ENCODE data around the gene MAPK8IP3.

The MAPK8IP3 gene

GRCh38 chr16:1778200-1779179, 72.5 kb downstream of the MAPK8IP3 start:
- ChIA-PET CTCF (interaction anchor here (0.6 to 0.7 kb wide), 2 partner anchors 19 to 133 kb away, joined by 3 read pairs; no protein-coding TSS in a partner anchor), POLR2A (interaction anchor here (0.6 to 1.1 kb wide), 2 partner anchors 13 to 23 kb away, joined by 3 to 4 read pairs; no protein-coding TSS in a partner anchor)
- peaks cover 5 to 29% (median 27%) of the 10 kb centered on the region in 4 experiments for H3K4me1 ChIP-seq (ENCODE audit: control extremely low read depth in 1 of 4, control insufficient read depth in 4 of 4, insufficient read depth in 4 of 4, low read length in 3 of 4)
- DNase-seq: no peak
- no peaks in the 10 kb centered on the region for H3K27me3 ChIP-seq (replicated peaks in 2 of 5; ENCODE audit: control insufficient read depth in 4 of 5, insufficient read depth in 5 of 5, low read length in 4 of 5)
- peaks cover 0 to 61% (median 42%) of the 10 kb centered on the region in 4 experiments for H3K36me3 ChIP-seq (ENCODE audit: control insufficient read depth in 4 of 4, insufficient read depth in 4 of 4, low read length in 3 of 4)
- no peak overlapping the region for H3K4me3 ChIP-seq (ENCODE audit: control insufficient read depth in 1 of 7, extremely low read depth in 1 of 7, insufficient read depth in 4 of 7, low read depth in 2 of 7, low read length in 6 of 7)
- no peaks in the 10 kb centered on the region for H3K9me3 ChIP-seq (ENCODE audit: control extremely low read depth in 1 of 5, control insufficient read depth in 4 of 5, insufficient read depth in 2 of 5, low read depth in 1 of 5, low read length in 4 of 5)
- no peak overlapping the region for H3K27ac ChIP-seq (ENCODE audit: insufficient read depth in 1 of 2, low read depth in 1 of 2, low read length in 2 of 2, poor library complexity in 1 of 2, severe bottlenecking in 2 of 2)
- WGBS (ENCODE audit: insufficient coverage): 96% methylated on average over 31 of the region's 34 CpGs

- peaks cover 5 to 28% (median 27%) of the 10 kb centered on the region in 4 experiments for H3K4me1 ChIP-seq (ENCODE audit: control extremely low read depth in 1 of 4, control insufficient read depth in 4 of 4, insufficient read depth in 4 of 4, low read length in 3 of 4)
- WGBS (ENCODE audit: insufficient coverage): 100% methylated on average over 6 of the region's 8 CpGs
- no peak for DNase-seq
- no peak overlapping the region for H3K4me3 ChIP-seq (ENCODE audit: control insufficient read depth in 1 of 7, extremely low read depth in 1 of 7, insufficient read depth in 4 of 7, low read depth in 2 of 7, low read length in 6 of 7)
- ChIA-PET CTCF (interaction anchor here (0.7 kb wide), 1 partner anchor 133 kb away, joined by 3 read pairs; no protein-coding TSS in a partner anchor), POLR2A (no interaction called here)
- H3K27me3 ChIP-seq (replicated peaks in 2 of 5; ENCODE audit: control insufficient read depth in 4 of 5, insufficient read depth in 5 of 5, low read length in 4 of 5): no peaks in the 10 kb centered on the region
- H3K27ac ChIP-seq (ENCODE audit: insufficient read depth in 1 of 2, low read depth in 1 of 2, low read length in 2 of 2, poor library complexity in 1 of 2, severe bottlenecking in 2 of 2): no peak overlapping the region
- peaks cover 0 to 61% (median 42%) of the 10 kb centered on the region in 4 experiments for H3K36me3 ChIP-seq (ENCODE audit: control insufficient read depth in 4 of 4, insufficient read depth in 4 of 4, low read length in 3 of 4)
- H3K9me3 ChIP-seq (ENCODE audit: control extremely low read depth in 1 of 5, control insufficient read depth in 4 of 5, insufficient read depth in 2 of 5, low read depth in 1 of 5, low read length in 4 of 5): no peaks in the 10 kb centered on the region
Observed at GRCh38 chr16:1779234-1779701, 73.3 kb downstream of the MAPK8IP3 start.

DNA sequence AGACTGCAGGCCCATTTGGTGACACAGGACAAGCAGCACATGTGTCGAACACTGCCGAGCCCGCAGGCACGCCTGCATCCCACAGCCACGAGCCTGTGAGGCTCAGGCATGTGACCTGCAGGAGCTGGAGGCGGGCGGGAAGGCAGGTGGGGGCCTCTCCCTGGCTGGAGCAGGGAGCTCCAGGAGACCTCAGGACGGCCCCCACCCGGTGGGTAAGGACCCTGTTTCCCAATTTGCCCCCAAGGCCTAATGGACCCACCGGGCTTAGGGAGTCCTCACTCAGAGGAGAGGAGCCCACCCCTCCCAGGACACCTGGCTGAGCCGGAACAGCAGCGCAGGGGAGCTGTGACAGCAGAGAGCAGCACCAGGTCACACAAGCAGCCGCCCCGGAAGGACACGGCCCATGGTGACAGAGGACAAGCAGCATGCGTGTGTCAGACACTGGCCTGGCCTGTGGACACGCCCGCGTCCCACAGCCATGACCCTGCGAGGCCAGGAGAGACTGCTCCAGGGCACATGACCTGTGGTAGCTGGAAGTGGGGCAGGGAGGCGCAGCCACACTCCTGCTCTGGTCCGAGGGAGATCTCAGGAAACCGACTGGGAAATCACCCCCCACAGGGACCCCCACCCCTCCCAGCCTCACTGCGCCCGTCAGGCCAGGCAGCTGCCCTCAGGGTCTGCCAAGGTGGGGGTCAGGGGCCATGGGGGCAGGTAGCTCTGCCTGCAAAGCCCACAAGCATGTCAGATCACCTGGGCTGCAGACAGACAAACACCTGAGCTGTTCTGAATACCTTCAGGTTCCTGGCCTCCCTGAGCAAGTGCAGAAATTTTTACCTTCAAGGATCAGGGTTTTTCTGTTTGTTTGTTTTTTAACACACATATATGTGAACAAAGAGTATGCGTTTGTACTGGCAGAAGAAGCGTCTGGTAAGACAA, 74.0 kb downstream of the MAPK8IP3 start:
- Histone ChIP-seq H3K27ac (ENCODE audit: insufficient read depth in 1 of 2, low read depth in 1 of 2, low read length in 2 of 2, poor library complexity in 1 of 2, severe bottlenecking in 2 of 2) (no peak overlapping the region), H3K9me3 (ENCODE audit: control extremely low read depth in 1 of 5, control insufficient read depth in 4 of 5, insufficient read depth in 2 of 5, low read depth in 1 of 5, low read length in 4 of 5) (no peaks in the 10 kb centered on the region), H3K4me3 (ENCODE audit: control insufficient read depth in 1 of 7, extremely low read depth in 1 of 7, insufficient read depth in 4 of 7, low read depth in 2 of 7, low read length in 6 of 7) (no peak overlapping the region), H3K4me1 (ENCODE audit: control extremely low read depth in 1 of 4, control insufficient read depth in 4 of 4, insufficient read depth in 4 of 4, low read length in 3 of 4) (peaks cover 0 to 22% (median 21%) of the 10 kb centered on the region in 4 experiments), H3K27me3 (replicated peaks in 2 of 5; ENCODE audit: control insufficient read depth in 4 of 5, insufficient read depth in 5 of 5, low read length in 4 of 5) (no peaks in the 10 kb centered on the region), H3K36me3 (ENCODE audit: control insufficient read depth in 4 of 4, insufficient read depth in 4 of 4, low read length in 3 of 4) (peaks cover 0 to 61% (median 39%) of the 10 kb centered on the region in 4 experiments)
- ChIA-PET POLR2A (no interaction called here), CTCF (interaction anchor here (0.9 kb wide), 1 partner anchor 20 kb away, joined by 3 read pairs; no protein-coding TSS in a partner anchor)
- WGBS (ENCODE audit: insufficient coverage): 96% methylated on average over 24 of the region's 27 CpGs
- DNase-seq: no peak

DNA sequence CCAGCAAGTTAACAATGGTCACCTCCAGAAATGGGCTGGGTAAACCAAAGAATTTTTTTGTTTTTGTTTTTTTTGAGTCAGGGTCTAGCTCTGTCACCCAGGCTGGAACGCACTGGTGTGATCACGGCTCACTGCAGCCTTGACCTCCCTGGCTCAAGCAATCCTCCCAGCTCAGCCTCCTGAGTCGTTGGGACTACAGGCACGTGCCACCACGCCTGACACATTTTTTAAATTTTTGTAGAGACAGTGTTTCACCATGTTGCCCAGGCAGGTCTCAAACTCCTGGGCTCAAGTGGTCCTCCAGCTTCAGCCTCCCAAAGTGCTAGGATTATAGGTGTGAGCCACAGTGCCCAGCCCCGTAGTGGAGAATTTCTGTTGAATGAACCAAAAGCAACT, 74.7 kb downstream of the MAPK8IP3 start:
- 97% methylated on average over 6 of the region's 6 CpGs for WGBS (ENCODE audit: insufficient coverage)
- Histone ChIP-seq H3K36me3 (ENCODE audit: control insufficient read depth in 4 of 4, insufficient read depth in 4 of 4, low read length in 3 of 4) (peaks cover 0 to 55% (median 34%) of the 10 kb centered on the region in 4 experiments), H3K9me3 (ENCODE audit: control extremely low read depth in 1 of 5, control insufficient read depth in 4 of 5, insufficient read depth in 2 of 5, low read depth in 1 of 5, low read length in 4 of 5) (no peaks in the 10 kb centered on the region), H3K4me1 (ENCODE audit: control extremely low read depth in 1 of 4, control insufficient read depth in 4 of 4, insufficient read depth in 4 of 4, low read length in 3 of 4) (peaks cover 0 to 22% (median 21%) of the 10 kb centered on the region in 4 experiments), H3K4me3 (ENCODE audit: control insufficient read depth in 1 of 7, extremely low read depth in 1 of 7, insufficient read depth in 4 of 7, low read depth in 2 of 7, low read length in 6 of 7) (peak overlapping the region in 2 of 7 experiments; percentile 90 to 93), H3K27ac (ENCODE audit: insufficient read depth in 1 of 2, low read depth in 1 of 2, low read length in 2 of 2, poor library complexity in 1 of 2, severe bottlenecking in 2 of 2) (no peak overlapping the region), H3K27me3 (replicated peaks in 2 of 5; ENCODE audit: control insufficient read depth in 4 of 5, insufficient read depth in 5 of 5, low read length in 4 of 5) (no peaks in the 10 kb centered on the region)
- POLR2A ChIA-PET: no interaction called here
- CTCF ChIA-PET: interaction anchor here (0.9 kb wide), 1 partner anchor 21 kb away, joined by 3 read pairs; no protein-coding TSS in a partner anchor
- DNase-seq: no peak

- DNase-seq: no peak
- peaks cover 0 to 22% (median 21%) of the 10 kb centered on the region in 4 experiments for H3K4me1 ChIP-seq (ENCODE audit: control extremely low read depth in 1 of 4, control insufficient read depth in 4 of 4, insufficient read depth in 4 of 4, low read length in 3 of 4)
- no peaks in the 10 kb centered on the region for H3K9me3 ChIP-seq (ENCODE audit: control extremely low read depth in 1 of 5, control insufficient read depth in 4 of 5, insufficient read depth in 2 of 5, low read depth in 1 of 5, low read length in 4 of 5)
- 86% methylated on average over 14 of the region's 20 CpGs for WGBS (ENCODE audit: insufficient coverage)
- peaks cover 0 to 55% (median 34%) of the 10 kb centered on the region in 4 experiments for H3K36me3 ChIP-seq (ENCODE audit: control insufficient read depth in 4 of 4, insufficient read depth in 4 of 4, low read length in 3 of 4)
- peak overlapping the region in 1 of 2 experiments; percentile 79 for H3K27ac ChIP-seq (ENCODE audit: insufficient read depth in 1 of 2, low read depth in 1 of 2, low read length in 2 of 2, poor library complexity in 1 of 2, severe bottlenecking in 2 of 2)
- H3K4me3 ChIP-seq (ENCODE audit: control insufficient read depth in 1 of 7, extremely low read depth in 1 of 7, insufficient read depth in 4 of 7, low read depth in 2 of 7, low read length in 6 of 7): peak overlapping the region; percentile 46 to 95 (median 90)
- POLR2A ChIA-PET: interaction anchor here (0.7 kb wide), 1 partner anchor 7 kb away, joined by 3 read pairs; no protein-coding TSS in a partner anchor
- H3K27me3 ChIP-seq (replicated peaks in 2 of 5; ENCODE audit: control insufficient read depth in 4 of 5, insufficient read depth in 5 of 5, low read length in 4 of 5): no peaks in the 10 kb centered on the region
- CTCF ChIA-PET: interaction anchor here (1.7 to 1.8 kb wide), 2 partner anchors 7 to 9 kb away, joined by 5 to 9 read pairs; partner anchors contain the start of genes EME2 and MRPS34
Observed at GRCh38 chr16:1781254-1781653, 75.3 kb downstream of the MAPK8IP3 start.

- Histone ChIP-seq H3K27ac (ENCODE audit: insufficient read depth in 1 of 2, low read depth in 1 of 2, low read length in 2 of 2, poor library complexity in 1 of 2, severe bottlenecking in 2 of 2) (peak overlapping the region; percentile 33 to 79), H3K9me3 (ENCODE audit: control extremely low read depth in 1 of 5, control insufficient read depth in 4 of 5, insufficient read depth in 2 of 5, low read depth in 1 of 5, low read length in 4 of 5) (no peaks in the 10 kb centered on the region), H3K36me3 (ENCODE audit: control insufficient read depth in 4 of 4, insufficient read depth in 4 of 4, low read length in 3 of 4) (peaks cover 0 to 55% (median 35%) of the 10 kb centered on the region in 4 experiments), H3K27me3 (replicated peaks in 2 of 5; ENCODE audit: control insufficient read depth in 4 of 5, insufficient read depth in 5 of 5, low read length in 4 of 5) (no peaks in the 10 kb centered on the region), H3K4me3 (ENCODE audit: control insufficient read depth in 1 of 7, extremely low read depth in 1 of 7, insufficient read depth in 4 of 7, low read depth in 2 of 7, low read length in 6 of 7) (peak overlapping the region; percentile 46 to 95 (median 90)), H3K4me1 (ENCODE audit: control extremely low read depth in 1 of 4, control insufficient read depth in 4 of 4, insufficient read depth in 4 of 4, low read length in 3 of 4) (peaks cover 0 to 22% (median 21%) of the 10 kb centered on the region in 4 experiments)
- ChIA-PET POLR2A (interaction anchor here (0.7 to 1.0 kb wide), 3 partner anchors 8 to 161 kb away, joined by 3 read pairs; partner anchors contain the start of genes EME2, MRPS34 and MSRB1), CTCF (interaction anchor here (1.7 to 2.6 kb wide), 3 partner anchors 8 to 32 kb away, joined by 5 to 10 read pairs (median 9); partner anchors contain the start of genes EME2 and MRPS34)
- peak; percentile 31 to 72 (median 68) for DNase-seq
- WGBS (ENCODE audit: insufficient coverage): 2% methylated on average over 57 of the region's 70 CpGs
Observed at GRCh38 chr16:1781758-1782407, 75.9 kb downstream of the MAPK8IP3 start.
